Amniotic epithelial cell (primary cell): ENCODE measurements around the gene TAOK3.
"Not testable (repeated sequence)": the region's sequence is repeated elsewhere in the genome, so short reads cannot be mapped to it uniquely, and the experiment has no call there.

Experiments used
- DNase-seq: peaks from one replicate; pipeline ENCODE4 v3.0.0-alpha.2; 2010; ENCODE audit warnings: low read depth

Gene TAOK3

GRCh38 chr12:118373616-118374015 lies 909 bp upstream of the TAOK3 start:
- no peak for DNase-seq

- no peak for DNase-seq
These were observed 1.1 kb downstream of the TAOK3 start for GRCh38 chr12:118371321-118372282.

- DNase-seq = no peak
These were observed 2.1 kb downstream of the TAOK3 start for GRCh38 chr12:118370601-118371000.

DNA sequence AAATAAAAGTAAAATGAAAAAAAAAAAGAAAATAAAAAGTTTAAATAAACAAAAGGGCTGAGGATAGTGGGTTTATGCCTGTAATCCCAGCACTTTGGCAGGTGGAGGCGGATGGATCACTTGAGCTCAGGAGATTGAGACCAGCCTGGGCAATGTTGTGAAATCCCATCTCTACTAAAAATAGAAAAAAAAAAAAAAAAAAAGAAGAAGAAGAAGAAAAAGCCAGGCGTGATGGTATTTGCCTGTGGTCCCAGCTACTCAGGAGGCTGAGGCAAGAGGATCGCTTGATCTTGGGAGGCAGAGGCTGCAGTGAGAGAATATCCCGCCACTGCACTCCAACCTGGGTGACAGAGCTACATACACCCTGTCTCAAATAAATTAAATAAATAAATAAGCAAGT lies 3.9 kb downstream of the TAOK3 start:
- no peak for DNase-seq

GRCh38 chr12:118361889-118362288 lies 10.8 kb downstream of the TAOK3 start:
- no peak for DNase-seq

- DNase-seq = no peak
These were observed 11.7 kb downstream of the TAOK3 start for GRCh38 chr12:118361092-118361404.

DNA sequence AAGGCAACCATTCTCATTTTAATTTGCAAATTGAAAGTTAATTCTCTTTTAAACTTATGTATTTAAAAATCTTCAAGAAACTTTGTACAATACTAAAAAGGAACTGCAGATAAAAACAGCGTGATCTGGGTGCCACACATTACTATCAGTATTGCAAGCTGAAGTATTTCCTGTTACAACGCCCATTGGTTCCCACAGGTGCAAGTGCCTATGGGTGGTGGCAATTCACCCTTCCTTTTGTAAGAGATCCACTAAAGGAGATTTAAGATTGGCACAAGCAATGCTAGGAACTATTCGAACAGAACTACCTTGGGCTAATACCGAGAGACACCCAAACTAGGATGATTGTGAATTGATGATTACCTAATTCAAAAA lies 13.2 kb downstream of the TAOK3 start:
- no peak for DNase-seq

DNA sequence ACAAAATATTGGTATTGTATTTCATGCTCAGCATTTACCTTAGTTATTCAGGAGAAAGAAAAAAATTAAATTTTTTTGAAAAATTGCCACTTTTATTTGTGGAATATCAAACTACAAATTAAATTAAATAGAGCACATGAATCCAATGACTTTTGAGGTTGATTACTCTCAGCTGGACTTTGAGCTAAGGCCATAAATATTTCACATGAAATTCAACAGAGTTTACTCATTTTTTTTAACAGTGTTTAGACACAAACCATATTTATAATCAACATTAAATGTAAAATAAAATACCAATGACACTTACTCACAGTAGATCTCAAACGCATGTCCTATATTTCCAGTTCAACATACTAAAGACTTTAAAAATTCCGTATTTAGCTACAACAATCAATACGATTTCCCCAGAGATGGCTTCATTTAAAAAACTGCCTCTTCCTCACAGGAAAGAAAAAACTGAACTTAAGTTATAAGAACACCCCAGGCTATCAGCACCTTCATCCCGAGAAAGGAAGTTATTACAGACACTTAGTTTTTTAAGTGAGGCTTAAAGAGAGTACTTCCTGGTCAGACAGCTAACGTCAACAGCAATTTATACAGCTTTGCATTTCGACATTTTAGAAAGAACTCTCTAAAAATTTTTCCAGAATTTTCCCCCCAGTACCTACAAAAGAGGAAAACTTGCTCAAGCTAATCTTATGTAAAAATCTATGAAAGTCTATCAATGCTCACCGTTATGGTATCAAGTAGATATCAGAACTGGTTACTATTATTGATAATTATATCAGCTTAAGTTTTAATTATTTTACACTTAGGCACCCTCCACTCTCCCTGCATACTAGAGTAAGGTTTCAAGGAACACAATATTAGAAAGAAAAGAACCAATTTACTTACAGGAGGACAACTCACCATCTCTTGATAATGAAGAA lies 13.8 kb downstream of the TAOK3 start:
- no peak for DNase-seq

- DNase-seq = no peak
These were observed 14.7 kb downstream of the TAOK3 start for GRCh38 chr12:118358008-118358359.

DNA sequence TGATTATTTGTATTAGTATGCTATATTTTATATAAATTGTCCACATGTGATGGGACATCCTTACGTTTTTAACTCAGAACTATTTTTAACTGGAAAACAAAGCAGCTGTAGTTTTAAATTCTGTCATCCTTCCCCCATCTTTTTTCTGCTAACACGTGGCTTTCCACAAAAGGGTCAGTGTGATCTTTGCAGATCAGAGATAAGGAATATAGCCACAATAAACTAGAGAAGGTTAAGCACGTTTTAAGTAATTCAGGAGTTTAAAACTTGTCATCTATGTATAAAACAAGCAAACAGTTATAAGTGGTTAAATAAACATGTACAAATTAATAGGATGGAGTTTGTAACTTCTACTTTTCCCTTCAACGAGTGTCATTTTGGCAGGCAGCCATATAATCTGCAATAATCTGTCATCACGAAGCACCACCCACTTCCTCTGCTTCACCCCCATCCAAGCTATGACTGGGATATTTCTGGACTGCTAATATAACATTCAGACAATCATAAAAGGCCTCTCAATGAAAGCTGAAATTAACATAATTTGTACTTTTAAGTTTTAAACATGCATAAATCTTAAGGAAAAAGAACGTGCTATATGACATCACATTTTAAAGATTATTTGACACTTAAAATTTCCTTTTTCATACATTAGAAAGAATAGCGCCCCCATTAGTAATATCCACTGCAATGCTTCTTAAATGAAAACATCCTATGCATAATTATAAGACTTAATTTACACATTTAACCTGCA lies 15.3 kb downstream of the TAOK3 start:
- peak; percentile 48 for DNase-seq

- peak; percentile 93 for DNase-seq
These were observed 15.9 kb downstream of the TAOK3 start for GRCh38 chr12:118356809-118357256.

DNA sequence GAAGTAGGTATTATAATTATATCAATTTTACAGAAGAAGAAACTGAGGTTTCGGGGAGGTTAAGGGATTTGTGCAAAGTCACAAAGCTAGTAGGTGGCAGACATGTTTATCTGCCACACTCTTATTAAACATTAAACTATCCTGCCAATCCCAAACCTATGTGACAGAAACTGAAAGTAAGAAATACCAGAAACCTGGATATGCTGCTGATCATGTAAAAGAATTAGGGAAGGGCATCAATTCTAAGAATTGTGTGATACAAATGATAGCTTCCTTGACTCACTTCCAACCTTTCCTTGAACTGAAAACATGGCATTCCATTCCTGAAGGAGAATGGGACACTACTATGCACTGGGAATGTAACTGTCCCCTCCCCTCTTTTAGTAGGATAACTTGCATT lies 16.9 kb downstream of the TAOK3 start:
- DNase-seq = no peak

DNA sequence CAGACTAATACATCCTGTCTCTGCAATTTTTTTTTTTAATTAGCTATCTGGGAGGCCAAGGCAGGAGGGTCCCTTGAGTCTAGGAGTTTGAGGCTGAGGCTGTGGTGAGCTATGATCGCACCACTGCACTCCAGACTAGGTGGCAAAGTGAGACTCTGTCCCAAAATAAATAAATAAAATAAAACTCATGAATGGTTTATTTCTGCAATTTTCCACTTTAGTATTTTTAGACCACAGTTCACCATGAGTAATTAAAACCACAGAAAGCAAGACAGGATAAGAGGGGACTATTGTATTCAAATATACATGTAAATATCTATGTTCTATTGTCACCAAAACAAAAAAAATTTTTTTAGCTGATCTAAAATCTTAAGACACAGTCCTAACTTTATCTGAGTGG lies 17.8 kb downstream of the TAOK3 start:
- no peak for DNase-seq

DNA sequence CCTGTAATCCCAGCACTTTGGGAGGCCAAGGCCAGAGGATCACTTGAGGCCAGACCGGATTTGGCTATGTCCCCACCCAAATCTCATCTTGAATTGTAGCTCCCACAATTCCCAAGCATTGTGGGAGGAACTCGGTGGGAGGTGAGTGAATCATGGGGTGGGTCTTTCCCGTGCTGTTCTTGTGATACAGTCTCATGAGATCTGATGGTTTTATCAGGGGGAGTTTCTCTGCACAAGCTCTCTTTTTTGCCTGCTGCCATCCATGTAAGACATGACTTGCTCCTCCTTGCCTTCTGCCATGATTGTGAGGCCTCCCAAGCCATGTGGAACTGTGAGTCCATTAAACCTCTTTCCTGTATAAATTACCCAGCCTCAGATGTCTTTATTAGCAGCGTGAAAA lies 18.2 kb downstream of the TAOK3 start:
- DNase-seq = not testable (repeated sequence)

- no peak for DNase-seq
These were observed 19.0 kb downstream of the TAOK3 start for GRCh38 chr12:118353721-118354120.

DNA sequence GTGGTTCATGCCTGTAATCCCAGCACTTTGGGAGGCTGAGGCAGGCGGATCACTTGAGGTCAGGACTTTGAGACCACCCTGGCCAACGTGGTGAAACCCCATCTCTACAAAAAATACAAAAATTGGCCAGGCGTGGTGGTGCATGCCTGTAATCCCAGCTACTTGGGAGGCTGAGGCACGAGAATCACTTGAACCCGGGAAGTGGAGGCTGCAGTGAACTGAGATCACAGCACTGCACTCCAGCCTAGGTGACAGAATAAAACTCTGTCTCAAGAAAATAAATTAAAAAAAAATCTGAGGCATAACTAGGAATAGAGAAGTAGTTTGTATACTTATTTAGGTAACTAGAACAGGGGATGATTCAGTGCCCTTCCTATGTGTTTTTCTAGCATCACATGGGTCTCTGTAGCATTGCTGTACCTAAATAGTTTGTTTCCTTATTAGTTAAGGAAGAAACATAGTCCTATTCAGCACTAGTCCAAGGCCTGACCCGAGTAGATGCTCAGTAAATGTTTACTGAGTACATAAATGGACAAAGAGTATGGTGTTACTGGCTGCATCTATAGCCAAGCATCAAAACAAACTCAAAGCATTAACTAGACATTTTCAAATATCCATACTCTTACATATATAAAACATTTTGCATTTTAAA lies 21.7 kb downstream of the TAOK3 start:
- DNase-seq = no peak

- DNase-seq = no peak
These were observed 24.8 kb downstream of the TAOK3 start for GRCh38 chr12:118347916-118348315.

GRCh38 chr12:118346895-118347294 lies 25.8 kb downstream of the TAOK3 start:
- no peak for DNase-seq

- no peak for DNase-seq
These were observed 27.4 kb downstream of the TAOK3 start for GRCh38 chr12:118345355-118345754.

- no peak for DNase-seq
These were observed 27.9 kb downstream of the TAOK3 start for GRCh38 chr12:118344829-118345228.

- DNase-seq = no peak
These were observed 30.6 kb downstream of the TAOK3 start for GRCh38 chr12:118342090-118342489.
